SK-N-SH (cell line): Measurements from ENCODE around the gene LAMA4. TPM values are rescaled to one million over a fixed set of nuclear protein-coding genes. Genes with fewer than 3 reads are reported as not detected.

Experiments used
- CTCF ChIA-PET: fragments of 300-600, 350-600 bp; formaldehyde crosslinking; extraction: SDS; loops from one replicate; lab custom pipeline; 2021; lab: Yijun Ruan, JAX
- POLR2A ChIA-PET: fragments of 350-600 bp; sonication (Branson Sonifier 250); formaldehyde crosslinking; extraction: SDS; loops from one replicate; lab custom pipeline; 2020; ENCODE audit warnings: antibody characterized with exemption, inconsistent platforms; lab: Yijun Ruan, JAX
- DNase-seq: peaks from one replicate; pipeline ENCODE4 v3.0.0; 2012
- H2AFZ ChIP-seq: fragments of 200-600 bp; sonication (generic); 2 replicates; pipeline ENCODE4 v1.8.1; 2016; ENCODE audit warnings: antibody characterized with exemption, mild to moderate bottlenecking, low read depth
- H3F3A ChIP-seq: fragments of 200-600 bp; sonication (generic); replicated peaks from 2 replicates; pipeline ENCODE3; 2016; ENCODE audit warnings: antibody characterized with exemption, mild to moderate bottlenecking; ENCODE audit not compliant: insufficient read depth
- H3K27ac ChIP-seq, 2 experiments: fragments of 200-500 bp in 1 of 2; fragments of 200-600 bp in 1 of 2; sonication (Bioruptor generic) in 1 of 2; sonication (generic), shearing (Covaris generic) in 1 of 2; 2 replicates each; pipeline versions ENCODE4 v1.5.1 to v1.6.1; 2014 to 2016; ENCODE audit warnings: low read depth in 2 of 2, inconsistent platforms in 1 of 2, low read length in 1 of 2, mild to moderate bottlenecking in 1 of 2, mixed read lengths in 1 of 2
- H3K27me3 ChIP-seq: fragments of 200-600 bp; sonication (generic), shearing (Covaris generic); 2 replicates; pipeline ENCODE4 v1.6.1; 2016; ENCODE audit warnings: mixed run types; ENCODE audit not compliant: insufficient read depth
- H3K36me3 ChIP-seq, 2 experiments: fragments of 200-500 bp in 1 of 2; fragments of 200-600 bp in 1 of 2; sonication (Bioruptor generic) in 1 of 2; sonication (generic) in 1 of 2; replicated peaks in 1 of 2; 2 replicates each; pipeline versions ENCODE3 to v1.5.1; 2014 to 2016; ENCODE audit warnings: low read length in 1 of 2, mild to moderate bottlenecking in 1 of 2; ENCODE audit not compliant: insufficient read depth in 2 of 2, control insufficient read depth in 1 of 2
- H3K4me1 ChIP-seq, 2 experiments: fragments of 200-500 bp in 1 of 2; fragments of 200-600 bp in 1 of 2; sonication (Bioruptor generic) in 1 of 2; sonication (generic), shearing (Covaris generic) in 1 of 2; 2 replicates each; pipeline versions ENCODE4 v1.5.1 to v1.6.1; 2014 to 2016; ENCODE audit warnings: low read depth in 1 of 2, low read length in 1 of 2, mixed run types in 1 of 2; ENCODE audit not compliant: insufficient read depth in 2 of 2, control insufficient read depth in 1 of 2
- H3K4me2 ChIP-seq: fragments of 200-600 bp; sonication (generic), shearing (Covaris generic); 2 replicates; pipeline ENCODE4 v1.6.1; 2017; ENCODE audit warnings: mixed run types
- H3K4me3 ChIP-seq, 2 experiments: fragments of 200-500 bp in 1 of 2; fragments of 200-600 bp in 1 of 2; sonication (Bioruptor generic) in 1 of 2; sonication (generic), shearing (Covaris generic) in 1 of 2; 2 replicates each; pipeline versions ENCODE4 v1.5.1 to v1.8.1; 2014 to 2016; ENCODE audit warnings: low read depth in 2 of 2, inconsistent platforms in 1 of 2, low read length in 1 of 2, mild to moderate bottlenecking in 1 of 2, mixed read lengths in 1 of 2, moderate library complexity in 1 of 2
- H3K79me2 ChIP-seq: fragments of 200-600 bp; sonication (generic); 2 replicates; pipeline ENCODE4 v1.8.1; 2017; ENCODE audit warnings: mild to moderate bottlenecking; ENCODE audit not compliant: insufficient read depth
- H3K9ac ChIP-seq: fragments of 200-600 bp; sonication (generic); 2 replicates; pipeline ENCODE4 v1.6.1; 2017; ENCODE audit warnings: mixed run types
- H3K9me2 ChIP-seq: fragments of 200-600 bp; sonication (generic); 2 replicates; pipeline ENCODE4 v1.6.1; 2017; ENCODE audit warnings: mixed run types
- H3K9me3 ChIP-seq: fragments of 200-600 bp; sonication (generic); 2 replicates; pipeline ENCODE4 v1.6.1; 2017; ENCODE audit warnings: mixed run types, mild to moderate bottlenecking, moderate library complexity
- H4K20me1 ChIP-seq: fragments of 200-600 bp; sonication (generic); 2 replicates; pipeline ENCODE4 v1.6.1; 2017; ENCODE audit warnings: mild to moderate bottlenecking, mixed run types; ENCODE audit not compliant: insufficient read depth
- CHD2 ChIP-seq: fragments of 150-350 bp; IDR thresholded peaks from 2 replicates; pipeline ENCODE4 v1.6.1; 2018; ENCODE audit warnings: low read length; ENCODE audit not compliant: partially characterized antibody
- ELF1 ChIP-seq: IDR thresholded peaks from 2 replicates; pipeline ENCODE4 v1.4.0; 2012
- EP300 ChIP-seq, 2 experiments: IDR thresholded peaks; 2 replicates each; pipeline versions ENCODE4 v1.4.0 to v1.6.1; 2012; ENCODE audit warnings: borderline replicate concordance in 1 of 2, low read depth in 1 of 2, low read length in 1 of 2
- FOXJ3 ChIP-seq: sonication (generic); formaldehyde crosslinking; IDR thresholded peaks from 2 replicates; pipeline ENCODE4 v1.5.1; 2020; ENCODE audit warnings: mild to moderate bottlenecking, missing genetic modification reagents
- FOXM1 ChIP-seq: IDR thresholded peaks from 2 replicates; pipeline ENCODE4 v1.4.0; 2012; ENCODE audit warnings: low read depth, mild to moderate bottlenecking
- GABPA ChIP-seq: IDR thresholded peaks from 2 replicates; pipeline ENCODE4 v1.4.0; 2012; ENCODE audit warnings: low read depth, mild to moderate bottlenecking
- GATA2 ChIP-seq: sonication (generic); formaldehyde crosslinking; IDR thresholded peaks from 2 replicates; pipeline ENCODE4 v1.5.0; 2020; ENCODE audit warnings: mild to moderate bottlenecking, missing genetic modification reagents
- MXI1 ChIP-seq: IDR thresholded peaks from 2 replicates; pipeline ENCODE4 v1.6.1; 2012; ENCODE audit warnings: mild to moderate bottlenecking, low read depth, low read length, improper control_type of control experiment
- NRF1 ChIP-seq: IDR thresholded peaks from 2 replicates; pipeline ENCODE4 v1.6.1; 2012; ENCODE audit warnings: low read depth, mild to moderate bottlenecking, low read length
- POLR2AphosphoS5 ChIP-seq: IDR thresholded peaks from 2 replicates; pipeline ENCODE4 v1.6.1; 2012; ENCODE audit warnings: low read depth, low read length
- RAD21 ChIP-seq: IDR thresholded peaks from 2 replicates; pipeline ENCODE4 v1.6.1; 2012; ENCODE audit warnings: mild to moderate bottlenecking, low read length
- SMC3 ChIP-seq: IDR thresholded peaks from 2 replicates; pipeline ENCODE4 v1.6.1; 2012; ENCODE audit warnings: low read depth, low read length, improper control_type of control experiment
- TEAD4 ChIP-seq: IDR thresholded peaks from 2 replicates; pipeline ENCODE4 v1.4.0; 2012; ENCODE audit warnings: mild to moderate bottlenecking, borderline replicate concordance; ENCODE audit not compliant: insufficient read depth
- WGBS: methylation state at CpG from one replicate; pipeline ENCODE4 v1.1.6; 2017; ENCODE audit warnings: low lambda C conversion rate; 5-methylcytosine and 5-hydroxymethylcytosine counted together
- polyA plus RNA-seq, 3 experiments: library from polyadenylated mRNA; depleted of rRNA; stranded (reverse); fragments of >200 nt; gene quantifications; 2 replicates each; pipeline ENCODE4 v1.2.3, GENCODE V29; 2012
- TF ChIP-seq, protein P1 (sequence below): fragments of 200-600 bp; sonication (generic); IDR thresholded peaks from 2 replicates; pipeline ENCODE4 v1.6.1; 2017; ENCODE audit warnings: antibody characterized with exemption, mild to moderate bottlenecking, moderate library complexity
- TF ChIP-seq, protein P2 (sequence below): IDR thresholded peaks from 2 replicates; pipeline ENCODE4; 2012
- TF ChIP-seq, protein P3 (sequence below): fragments of 150-350 bp; IDR thresholded peaks from 2 replicates; pipeline ENCODE4 v1.6.1; 2016; ENCODE audit warnings: mild to moderate bottlenecking, low read depth, low read length
- TF ChIP-seq, protein P4 (sequence below): fragments of 150-350 bp; IDR thresholded peaks from 2 replicates; pipeline ENCODE4 v1.6.1; 2017; ENCODE audit warnings: antibody characterized with exemption, low read length, low read depth, borderline replicate concordance

The LAMA4 gene
- polyA plus RNA-seq, 1 of the 3 experiments (the other 2 are of a cell fraction) = 9.4 TPM

DNA sequence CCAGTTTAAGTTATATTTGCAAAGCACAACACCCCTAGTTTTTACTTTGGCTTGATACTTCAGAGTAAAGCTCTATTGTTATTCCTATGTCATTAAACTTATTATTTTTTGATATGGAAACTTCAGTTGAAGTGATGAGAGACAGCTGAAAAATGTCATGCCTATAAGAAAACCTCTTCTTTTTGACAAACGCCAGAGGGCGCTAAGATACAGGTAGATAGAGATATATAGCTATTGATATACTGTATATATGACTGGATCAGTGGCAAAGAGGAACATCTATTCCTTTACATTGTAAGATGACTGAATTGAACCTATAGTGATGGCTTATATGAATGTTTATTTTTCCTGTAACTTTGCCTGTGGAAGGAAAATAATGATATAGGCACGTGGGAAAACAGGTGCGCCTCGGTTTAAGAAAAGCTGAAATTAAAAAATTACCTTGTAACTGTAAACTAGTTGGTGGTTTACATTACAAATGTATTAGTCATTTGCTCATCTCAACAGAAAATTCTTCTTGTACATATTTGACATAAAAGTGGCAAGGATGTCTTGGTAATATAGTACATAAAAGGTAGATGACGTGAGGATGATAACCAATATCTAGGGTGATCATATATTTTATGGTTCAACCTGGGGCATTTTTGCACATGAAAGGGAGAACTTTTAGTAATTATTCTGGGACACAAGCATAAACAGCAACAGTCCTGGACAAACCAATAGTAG, 74.1 kb downstream of the LAMA4 start:
- no peak overlapping the region for H3K4me2 ChIP-seq
- no peaks in the 10 kb centered on the region for H4K20me1 ChIP-seq
- no peak overlapping the region for H2AFZ ChIP-seq
- H3K9ac ChIP-seq = no peak overlapping the region
- H3K4me3 ChIP-seq = no peak overlapping the region; a peak in 1 of 4 replicates
- no peaks in the 10 kb centered on the region for H3K9me3 ChIP-seq
- H3K4me1 ChIP-seq = no peaks in the 10 kb centered on the region; a peak in 2 of 4 replicates
- H3K9me2 ChIP-seq = no peaks in the 10 kb centered on the region
- DNase-seq = peak; percentile 56
- no peaks in the 10 kb centered on the region for H3K79me2 ChIP-seq
- H3K27ac ChIP-seq = no peak overlapping the region; a peak in 2 of 4 replicates
- ChIA-PET CTCF (interaction anchor here (0.6 to 3.7 kb wide), 53 partner anchors 9 to 1699 kb away, joined by 3 to 111 read pairs (median 5); no protein-coding TSS in a partner anchor), POLR2A (no interaction called here)
- H3K27me3 ChIP-seq = no peaks in the 10 kb centered on the region
- TF ChIP-seq TEAD4 (no peak), RAD21 (peak; percentile 96), ELF1 (no peak), FOXM1 (no peak), FOXJ3 (CRISPR knock-in tag) (no peak), SMC3 (peak; percentile 95), MXI1 (no peak), CHD2 (no peak), NRF1 (0 out of 2 replicates have a peak, but pooled peaks have one; percentile 15)
- TF ChIP-seq, protein P1, sequence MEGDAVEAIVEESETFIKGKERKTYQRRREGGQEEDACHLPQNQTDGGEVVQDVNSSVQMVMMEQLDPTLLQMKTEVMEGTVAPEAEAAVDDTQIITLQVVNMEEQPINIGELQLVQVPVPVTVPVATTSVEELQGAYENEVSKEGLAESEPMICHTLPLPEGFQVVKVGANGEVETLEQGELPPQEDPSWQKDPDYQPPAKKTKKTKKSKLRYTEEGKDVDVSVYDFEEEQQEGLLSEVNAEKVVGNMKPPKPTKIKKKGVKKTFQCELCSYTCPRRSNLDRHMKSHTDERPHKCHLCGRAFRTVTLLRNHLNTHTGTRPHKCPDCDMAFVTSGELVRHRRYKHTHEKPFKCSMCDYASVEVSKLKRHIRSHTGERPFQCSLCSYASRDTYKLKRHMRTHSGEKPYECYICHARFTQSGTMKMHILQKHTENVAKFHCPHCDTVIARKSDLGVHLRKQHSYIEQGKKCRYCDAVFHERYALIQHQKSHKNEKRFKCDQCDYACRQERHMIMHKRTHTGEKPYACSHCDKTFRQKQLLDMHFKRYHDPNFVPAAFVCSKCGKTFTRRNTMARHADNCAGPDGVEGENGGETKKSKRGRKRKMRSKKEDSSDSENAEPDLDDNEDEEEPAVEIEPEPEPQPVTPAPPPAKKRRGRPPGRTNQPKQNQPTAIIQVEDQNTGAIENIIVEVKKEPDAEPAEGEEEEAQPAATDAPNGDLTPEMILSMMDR = peak; percentile 86
- TF ChIP-seq, protein P2, sequence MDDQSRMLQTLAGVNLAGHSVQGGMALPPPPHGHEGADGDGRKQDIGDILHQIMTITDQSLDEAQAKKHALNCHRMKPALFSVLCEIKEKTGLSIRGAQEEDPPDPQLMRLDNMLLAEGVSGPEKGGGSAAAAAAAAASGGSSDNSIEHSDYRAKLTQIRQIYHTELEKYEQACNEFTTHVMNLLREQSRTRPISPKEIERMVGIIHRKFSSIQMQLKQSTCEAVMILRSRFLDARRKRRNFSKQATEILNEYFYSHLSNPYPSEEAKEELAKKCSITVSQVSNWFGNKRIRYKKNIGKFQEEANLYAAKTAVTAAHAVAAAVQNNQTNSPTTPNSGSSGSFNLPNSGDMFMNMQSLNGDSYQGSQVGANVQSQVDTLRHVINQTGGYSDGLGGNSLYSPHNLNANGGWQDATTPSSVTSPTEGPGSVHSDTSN = no peak
- TF ChIP-seq, protein P3, sequence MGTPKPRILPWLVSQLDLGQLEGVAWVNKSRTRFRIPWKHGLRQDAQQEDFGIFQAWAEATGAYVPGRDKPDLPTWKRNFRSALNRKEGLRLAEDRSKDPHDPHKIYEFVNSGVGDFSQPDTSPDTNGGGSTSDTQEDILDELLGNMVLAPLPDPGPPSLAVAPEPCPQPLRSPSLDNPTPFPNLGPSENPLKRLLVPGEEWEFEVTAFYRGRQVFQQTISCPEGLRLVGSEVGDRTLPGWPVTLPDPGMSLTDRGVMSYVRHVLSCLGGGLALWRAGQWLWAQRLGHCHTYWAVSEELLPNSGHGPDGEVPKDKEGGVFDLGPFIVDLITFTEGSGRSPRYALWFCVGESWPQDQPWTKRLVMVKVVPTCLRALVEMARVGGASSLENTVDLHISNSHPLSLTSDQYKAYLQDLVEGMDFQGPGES = no peak
- WGBS = 55% methylated on average over 6 of the region's 6 CpGs
- H3K36me3 ChIP-seq = peaks cover 0 to 5% of the 10 kb centered on the region in 2 experiments
- no peaks in the 10 kb centered on the region for H3F3A ChIP-seq

DNA sequence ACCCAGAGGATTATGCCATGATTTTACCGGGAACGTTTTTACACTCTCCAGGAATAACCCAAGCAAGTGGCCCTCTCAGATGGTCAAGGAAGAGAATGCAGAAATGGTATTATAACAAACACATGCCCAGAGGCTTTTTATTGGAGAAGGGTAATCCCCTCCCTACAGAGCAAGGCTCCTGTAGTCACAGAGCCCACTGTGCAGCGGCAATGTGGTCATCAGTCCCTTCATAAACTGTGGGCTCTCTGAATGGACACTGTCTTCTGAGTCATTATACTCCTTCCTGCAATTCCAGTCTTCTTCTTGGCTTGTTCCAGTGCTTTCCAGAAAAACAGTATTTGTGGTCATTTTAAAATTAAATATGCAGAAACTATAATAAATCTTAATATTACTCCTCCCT, 74.7 kb downstream of the LAMA4 start:
- Histone ChIP-seq H3K27me3 (no peaks in the 10 kb centered on the region), H3K79me2 (no peaks in the 10 kb centered on the region), H3K4me1 (no peaks in the 10 kb centered on the region; a peak in 2 of 4 replicates), H3K4me2 (no peak overlapping the region), H3K27ac (no peak overlapping the region), H3F3A (no peaks in the 10 kb centered on the region), H3K9ac (no peak overlapping the region), H3K9me3 (no peaks in the 10 kb centered on the region), H3K36me3 (peaks cover 0 to 6% of the 10 kb centered on the region in 2 experiments), H3K4me3 (no peak overlapping the region), H4K20me1 (no peaks in the 10 kb centered on the region), H3K9me2 (no peaks in the 10 kb centered on the region), H2AFZ (no peak overlapping the region)
- 90% methylated on average over 2 of the region's 3 CpGs for WGBS
- POLR2A ChIA-PET = no interaction called here
- no peak for DNase-seq
- CTCF ChIA-PET = interaction anchor here (0.6 to 3.7 kb wide), 52 partner anchors 8 to 1700 kb away, joined by 3 to 111 read pairs (median 5); no protein-coding TSS in a partner anchor
- no peak for TF ChIP-seq EP300 (IDR thresholded peaks at IDR 0.05; ENCODE audit: borderline replicate concordance in 1 of 2, low read depth in 1 of 2, low read length in 1 of 2)
- TF ChIP-seq ELF1 = no peak
- TF ChIP-seq MXI1 = no peak
- no peak for TF ChIP-seq POLR2AphosphoS5
- TF ChIP-seq, protein P1 = no peak
- TF ChIP-seq, protein P4, sequence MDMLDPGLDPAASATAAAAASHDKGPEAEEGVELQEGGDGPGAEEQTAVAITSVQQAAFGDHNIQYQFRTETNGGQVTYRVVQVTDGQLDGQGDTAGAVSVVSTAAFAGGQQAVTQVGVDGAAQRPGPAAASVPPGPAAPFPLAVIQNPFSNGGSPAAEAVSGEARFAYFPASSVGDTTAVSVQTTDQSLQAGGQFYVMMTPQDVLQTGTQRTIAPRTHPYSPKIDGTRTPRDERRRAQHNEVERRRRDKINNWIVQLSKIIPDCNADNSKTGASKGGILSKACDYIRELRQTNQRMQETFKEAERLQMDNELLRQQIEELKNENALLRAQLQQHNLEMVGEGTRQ = no peak
- TF ChIP-seq FOXJ3 (CRISPR knock-in tag) = no peak
- no peak for TF ChIP-seq GABPA
- TF ChIP-seq GATA2 = no peak
- TF ChIP-seq, protein P2 = no peak
